ENCODE measurements around the gene TGM2. TPM values are rescaled to one million over a fixed set of nuclear protein-coding genes. Genes with fewer than 3 reads are reported as not detected.

The TGM2 gene
- polyA plus RNA-seq, 4 donors = 35.8 to 38.1 (median 36.4) TPM

DNA sequence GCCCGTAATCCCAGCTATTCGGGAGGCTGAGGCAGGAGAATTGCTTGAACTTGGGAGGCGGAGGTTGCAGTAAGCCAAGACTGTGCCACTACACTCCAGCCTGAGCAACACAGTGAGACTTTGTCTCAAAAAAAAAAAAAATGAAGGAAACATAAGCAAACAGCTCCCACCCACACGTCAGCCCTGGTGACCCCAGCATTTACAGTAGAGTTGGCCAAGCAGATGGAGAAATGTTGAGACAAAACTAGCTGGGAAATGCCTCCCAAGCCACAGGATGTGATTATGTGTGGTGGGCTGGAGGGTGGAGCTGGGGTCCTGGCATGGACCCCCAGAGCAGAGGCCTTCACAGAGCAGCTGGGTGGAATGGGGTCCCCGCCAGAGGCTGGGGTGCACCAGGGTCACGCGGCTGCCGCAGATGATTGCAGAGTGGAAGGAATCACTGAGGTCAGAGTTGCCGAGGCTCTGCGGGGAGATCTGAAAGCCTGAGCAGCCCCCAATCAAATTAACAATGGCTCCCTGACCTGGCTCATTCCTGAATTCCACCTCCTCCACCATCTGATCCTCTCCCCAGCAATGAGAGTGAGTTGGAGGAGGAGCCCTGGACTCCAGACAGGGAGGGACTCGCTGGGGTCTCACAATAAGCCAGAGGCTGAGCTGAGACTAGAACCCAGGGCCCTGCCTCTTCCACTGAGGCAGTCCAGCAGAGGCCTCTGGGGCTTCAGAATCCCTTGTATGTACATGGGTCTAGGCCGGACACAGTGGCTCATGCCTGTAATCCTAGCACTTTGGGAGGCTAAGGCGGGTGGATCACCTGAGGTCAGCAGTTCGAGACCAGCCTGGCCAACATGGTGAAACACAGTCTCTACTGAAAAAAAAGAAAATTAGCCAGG, 34.7 kb upstream of the TGM2 start:
- no peak for DNase-seq (ENCODE audit: low read depth in 4 of 4, low spot score in 2 of 4)

DNA sequence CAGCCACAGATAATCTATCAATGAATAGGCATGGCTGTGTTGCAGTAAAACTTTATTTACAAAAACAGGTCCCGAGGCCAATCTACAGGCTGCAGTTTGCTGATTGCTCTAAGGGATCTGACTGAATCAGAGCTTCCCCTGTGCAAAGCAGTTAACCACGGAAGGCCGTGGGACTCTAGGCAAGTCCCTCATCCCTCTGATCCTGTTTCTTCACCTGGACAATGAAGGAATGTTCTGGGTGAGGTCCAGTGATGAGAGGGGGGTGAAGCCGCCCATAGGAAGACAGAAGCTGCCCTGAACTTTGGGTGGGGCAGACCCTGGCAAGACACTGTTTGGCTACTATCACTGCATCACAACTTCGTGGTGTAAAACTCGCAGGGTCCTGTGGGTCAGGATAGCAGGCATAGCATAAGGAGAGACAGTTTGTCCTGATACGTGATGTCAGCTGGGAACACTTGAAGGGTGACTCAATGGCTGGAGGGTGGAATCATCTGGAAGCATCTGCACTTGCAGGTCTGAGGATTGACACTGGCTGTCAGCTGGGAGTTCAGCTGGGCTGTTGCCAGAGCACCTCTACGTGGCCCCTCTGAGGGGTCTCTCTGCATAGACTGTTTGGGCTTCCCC, 33.3 kb upstream of the TGM2 start:
- DNase-seq (ENCODE audit: low read depth in 4 of 4, low spot score in 2 of 4) = no peak

DNA sequence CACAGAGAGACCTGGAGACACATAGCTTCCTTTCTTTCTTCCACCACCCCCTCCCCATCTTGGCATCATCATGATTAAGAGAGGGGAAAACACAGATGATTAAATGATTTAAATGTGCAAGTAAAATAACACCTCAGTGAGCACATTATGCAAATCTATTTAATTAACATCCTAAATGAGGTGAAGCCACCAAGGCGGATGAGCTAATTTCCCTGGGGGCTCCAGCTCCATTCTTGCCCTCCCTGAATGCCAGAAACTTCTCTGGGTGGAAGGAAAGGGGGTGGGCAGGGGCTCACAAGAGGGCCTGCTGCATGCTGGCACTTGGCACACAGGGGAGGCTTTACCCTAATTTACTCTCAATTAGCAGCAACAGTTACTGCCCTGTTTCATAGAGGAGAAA, 32.5 kb upstream of the TGM2 start:
- no peak for DNase-seq (ENCODE audit: low read depth in 4 of 4, low spot score in 2 of 4)

DNA sequence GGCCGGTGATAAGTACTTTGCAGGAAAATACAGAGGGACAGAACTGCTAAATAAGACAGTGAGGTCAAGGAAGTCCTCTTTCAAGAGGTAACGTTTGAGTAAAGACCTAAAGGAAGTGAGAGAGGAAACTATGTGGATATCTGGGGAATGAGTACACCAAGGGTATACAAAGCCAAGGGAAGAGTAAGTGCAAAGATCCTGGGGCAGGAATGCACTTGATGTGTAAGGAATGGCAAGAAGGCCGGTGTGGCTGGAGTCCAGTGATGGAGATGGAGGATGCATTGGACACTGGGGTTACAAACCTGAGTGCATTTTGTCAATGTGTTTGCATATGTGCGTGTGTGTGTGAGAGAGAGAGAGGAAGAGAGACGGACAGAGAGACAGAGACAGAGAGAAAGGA, 32.1 kb upstream of the TGM2 start:
- DNase-seq (ENCODE audit: low read depth in 4 of 4, low spot score in 2 of 4) = no peak

DNA sequence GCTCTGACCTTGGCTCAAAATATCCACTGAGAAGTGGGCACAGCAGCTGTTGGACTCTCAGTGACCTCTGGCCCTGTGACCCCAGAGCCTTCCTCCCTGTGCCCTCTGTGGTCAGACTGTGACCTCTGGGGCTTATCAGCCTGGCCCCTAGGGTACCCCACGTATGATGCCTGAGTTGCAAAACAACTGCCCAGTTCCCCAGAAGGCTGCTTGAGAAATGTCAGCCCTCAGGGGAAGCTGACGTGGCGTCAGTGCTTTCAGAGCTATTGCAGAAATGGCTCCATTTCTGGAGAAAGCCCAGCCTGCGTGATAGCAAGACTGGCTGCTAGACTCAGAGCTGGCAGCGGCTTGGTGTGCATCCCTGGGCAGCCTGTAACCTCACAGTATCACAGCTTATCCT, 31.5 kb upstream of the TGM2 start:
- no peak for DNase-seq (ENCODE audit: low read depth in 4 of 4, low spot score in 2 of 4)

DNA sequence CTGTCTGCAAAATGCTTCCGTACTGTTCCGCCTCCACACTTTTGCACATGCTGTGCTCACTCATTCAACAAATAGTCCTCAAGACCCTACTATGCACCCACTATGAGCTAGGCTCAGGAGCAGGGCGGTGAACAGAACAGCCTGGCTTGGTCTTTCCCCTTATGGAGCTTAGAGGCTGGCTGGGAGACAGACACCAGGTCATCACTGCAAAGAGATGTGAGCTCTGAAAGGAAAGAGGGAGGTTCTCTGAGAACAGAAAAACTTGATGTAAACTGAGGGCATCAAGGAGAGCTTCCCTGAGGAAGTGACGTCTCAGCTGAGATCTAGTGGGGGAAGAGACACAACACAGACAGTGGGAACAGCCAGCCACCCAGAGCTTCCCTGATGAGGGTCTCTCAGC, 31.0 kb upstream of the TGM2 start:
- no peak for DNase-seq (ENCODE audit: low read depth in 4 of 4, low spot score in 2 of 4)

DNA sequence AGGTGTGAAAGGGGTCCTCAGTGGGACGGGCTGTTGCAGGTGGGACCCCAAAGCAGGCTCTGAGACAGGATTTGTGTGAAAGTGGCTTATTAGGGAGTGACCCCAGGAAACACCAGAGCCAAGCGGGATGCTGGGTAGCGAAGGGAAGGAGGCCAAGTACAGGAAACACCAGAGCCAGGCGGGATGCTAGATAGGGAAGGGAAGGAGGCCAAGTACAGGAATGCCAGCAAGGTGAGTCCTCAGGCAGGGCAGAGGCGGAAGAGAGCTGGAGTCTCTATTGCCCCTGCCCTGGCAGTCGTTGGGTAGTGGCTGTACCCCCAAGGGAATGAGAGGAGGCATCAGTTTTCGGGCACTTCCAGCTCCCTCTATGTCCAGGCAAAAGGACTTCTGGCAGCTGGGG, 30.5 kb upstream of the TGM2 start:
- DNase-seq (ENCODE audit: low read depth in 4 of 4, low spot score in 2 of 4) = no peak

DNA sequence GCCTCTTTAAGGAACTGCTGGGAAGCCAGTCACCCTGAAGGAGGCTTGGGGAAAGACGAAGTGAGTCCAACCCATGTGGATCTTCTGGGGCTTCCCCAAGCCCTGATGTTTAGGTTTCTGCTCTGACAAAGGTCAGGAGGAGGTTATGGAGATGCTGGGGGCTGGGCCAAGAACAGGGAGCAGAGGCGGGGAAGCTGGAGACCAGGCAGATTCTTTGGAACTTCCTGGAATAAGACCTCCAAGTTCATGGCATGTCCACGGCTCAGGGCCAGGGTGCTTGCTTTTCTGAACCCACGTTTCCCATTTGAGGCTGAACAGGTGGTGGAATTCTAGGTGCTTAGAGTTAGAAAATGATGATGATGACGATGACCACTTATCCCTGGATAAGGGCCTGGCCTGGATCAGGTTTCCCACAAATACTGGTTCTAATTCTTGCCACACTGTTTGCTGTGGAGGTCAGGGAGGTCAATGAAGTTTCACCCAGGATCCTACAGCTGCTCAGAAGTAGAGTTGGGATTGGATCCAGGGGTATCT, 30.0 kb upstream of the TGM2 start:
- DNase-seq (ENCODE audit: low read depth in 4 of 4, low spot score in 2 of 4) = no peak

DNA sequence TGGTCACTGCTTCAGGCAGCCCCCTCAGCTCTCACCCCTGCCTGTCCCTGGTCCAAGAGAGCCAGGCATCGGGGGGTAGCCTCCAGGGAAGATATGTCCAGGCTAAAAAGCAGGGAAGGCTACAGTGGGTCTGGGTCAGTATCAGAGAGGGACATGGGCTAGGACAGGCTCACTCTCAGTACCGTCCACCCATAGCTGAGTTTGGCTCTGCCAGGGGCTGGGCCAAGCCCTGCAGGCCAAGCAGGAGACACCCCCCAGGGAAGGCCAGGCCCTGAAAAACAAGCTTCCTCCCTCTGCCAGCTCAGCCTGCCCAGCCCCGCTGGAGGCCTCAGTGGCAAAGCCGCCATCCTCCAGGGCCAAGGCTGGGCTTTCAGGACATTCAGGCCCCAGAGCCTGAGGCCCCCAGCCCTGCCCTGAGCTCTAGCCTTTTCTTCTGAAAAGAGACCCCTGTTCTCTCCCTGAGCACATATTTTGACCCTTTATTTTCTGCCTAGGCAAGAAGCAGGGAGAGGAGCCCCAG, 28.6 kb upstream of the TGM2 start:
- no peak for DNase-seq (ENCODE audit: low read depth in 4 of 4, low spot score in 2 of 4)

DNA sequence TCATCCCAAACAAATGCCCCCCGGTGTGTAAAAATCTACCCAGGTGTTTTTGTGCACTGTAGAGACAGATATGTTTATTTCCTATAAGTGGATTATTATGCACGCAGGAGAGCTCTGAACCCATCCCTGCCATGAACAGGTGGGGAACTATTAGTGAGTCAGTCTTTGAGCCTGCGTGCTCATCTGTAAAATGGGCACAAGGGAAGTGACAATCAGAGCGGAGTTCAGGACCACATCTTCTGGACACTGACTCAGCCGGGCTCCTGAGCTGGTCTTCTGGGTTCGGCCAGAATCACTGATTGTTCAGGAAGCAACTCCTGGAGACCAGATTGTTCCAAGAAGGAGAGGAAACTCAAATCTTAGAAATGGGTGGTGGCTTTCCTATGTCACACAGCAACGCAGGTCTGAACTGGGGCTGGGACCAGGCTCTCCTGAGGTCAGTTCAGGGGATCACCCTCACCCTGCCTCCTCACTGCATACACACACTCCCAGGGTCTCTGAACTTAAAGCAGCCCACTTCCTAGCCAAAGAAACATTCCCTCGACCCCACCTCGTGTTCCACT, 27.3 kb upstream of the TGM2 start:
- no peak for DNase-seq (ENCODE audit: low read depth in 4 of 4, low spot score in 2 of 4)

DNA sequence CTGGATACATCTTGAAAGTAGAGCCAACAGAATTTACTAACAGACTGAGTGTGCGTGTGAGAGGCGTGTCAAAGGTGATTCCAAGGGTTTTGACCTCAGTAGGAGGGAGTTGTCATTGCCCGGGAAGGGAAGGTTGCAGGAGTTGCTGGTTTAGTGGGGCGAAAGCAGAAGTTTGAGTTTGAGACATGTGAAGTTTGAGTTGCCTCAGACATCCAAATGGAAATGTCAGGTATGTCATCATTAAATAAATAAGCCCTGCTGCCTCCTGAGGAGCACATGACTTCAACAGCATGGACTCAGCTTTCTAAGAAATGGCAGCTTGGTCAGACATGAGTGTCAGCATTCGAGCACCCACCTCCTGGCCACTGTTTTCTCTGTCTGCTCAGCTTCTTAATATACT, 26.6 kb upstream of the TGM2 start:
- DNase-seq (ENCODE audit: low read depth in 4 of 4, low spot score in 2 of 4) = no peak

DNA sequence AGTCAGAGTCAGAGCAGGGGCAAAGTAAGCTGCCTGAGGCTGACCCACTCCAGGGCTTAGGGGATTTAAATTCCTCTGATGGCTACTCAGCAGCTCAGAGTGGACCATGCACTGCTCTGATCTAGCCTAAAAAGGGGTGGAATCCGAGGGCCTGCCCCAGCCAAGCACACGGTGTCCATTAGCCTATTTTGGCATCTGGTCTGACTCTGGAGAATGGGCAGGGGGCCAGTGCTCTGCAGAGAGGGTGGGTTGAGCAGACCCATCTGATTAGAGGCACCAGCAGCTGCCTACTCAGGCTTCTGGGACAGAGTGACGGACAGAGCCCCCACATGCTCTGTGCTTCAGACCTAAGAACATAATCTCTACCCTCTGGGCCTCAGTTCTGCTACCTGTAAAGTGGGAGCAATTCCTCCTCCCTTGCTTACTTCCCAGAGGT, 25.9 kb upstream of the TGM2 start:
- no peak for DNase-seq (ENCODE audit: low read depth in 4 of 4, low spot score in 2 of 4)

DNA sequence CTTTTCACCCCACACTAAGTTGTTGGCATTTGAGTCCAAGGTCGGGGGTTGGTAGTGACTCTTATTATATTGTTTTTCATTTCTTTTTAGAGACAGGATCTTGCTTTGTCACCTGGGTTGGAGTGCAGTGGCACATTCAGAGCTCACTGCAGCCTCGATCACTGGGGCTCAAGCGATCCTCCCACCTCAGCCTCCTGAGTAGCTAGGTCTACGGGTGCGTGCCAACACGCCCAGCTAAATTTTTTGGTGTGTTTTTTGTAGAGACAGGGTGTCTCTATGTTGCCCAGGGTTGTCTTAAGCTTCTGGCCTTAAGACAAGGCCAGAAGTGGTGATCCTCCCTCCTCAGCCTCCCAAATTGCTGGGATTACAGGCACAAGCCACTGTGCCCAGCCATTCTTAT, 25.1 kb upstream of the TGM2 start:
- no peak for DNase-seq (ENCODE audit: low read depth in 4 of 4, low spot score in 2 of 4)

DNA sequence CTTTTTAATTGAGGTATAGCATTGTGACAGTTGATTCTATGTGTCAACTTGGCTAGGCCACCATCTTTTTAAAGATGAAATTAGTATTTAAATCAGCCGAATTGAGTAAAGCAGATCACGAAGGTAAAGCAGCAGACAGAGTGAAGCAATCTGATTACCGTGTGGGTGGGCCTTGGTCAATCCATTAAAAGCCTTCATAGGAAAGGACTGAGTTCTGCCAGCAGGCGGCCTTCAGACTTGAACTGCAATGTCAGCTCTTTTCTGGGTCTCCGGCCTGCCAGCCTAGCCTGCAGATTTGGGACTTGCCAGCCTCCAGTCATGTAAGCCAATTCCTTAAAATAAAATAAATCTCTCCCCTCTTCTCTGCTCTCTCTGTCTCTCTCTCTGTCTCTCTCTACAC, 22.4 kb upstream of the TGM2 start:
- no peak for DNase-seq (ENCODE audit: low read depth in 4 of 4, low spot score in 2 of 4)

DNA sequence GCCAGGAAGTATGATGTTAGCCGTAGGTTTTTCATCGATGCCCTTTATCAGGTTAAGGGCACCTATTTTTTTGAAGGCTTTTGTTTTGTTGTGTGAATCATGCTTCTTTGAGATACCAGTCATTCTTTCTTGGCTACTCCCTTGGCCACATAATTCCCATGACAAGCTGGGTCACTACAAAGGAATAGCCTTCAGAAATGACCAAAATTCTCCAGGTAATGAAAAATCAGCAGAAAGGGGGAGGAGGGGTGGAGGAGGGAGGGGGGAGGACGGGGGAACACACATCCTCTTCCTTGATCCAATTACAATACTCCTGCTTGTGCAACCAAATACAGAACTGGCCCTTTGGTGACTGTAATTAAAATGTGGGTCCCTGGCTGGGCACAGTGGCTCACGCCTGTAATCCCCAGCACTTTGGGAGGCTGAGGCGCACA, 21.7 kb upstream of the TGM2 start:
- DNase-seq (ENCODE audit: low read depth in 4 of 4, low spot score in 2 of 4) = no peak

DNA sequence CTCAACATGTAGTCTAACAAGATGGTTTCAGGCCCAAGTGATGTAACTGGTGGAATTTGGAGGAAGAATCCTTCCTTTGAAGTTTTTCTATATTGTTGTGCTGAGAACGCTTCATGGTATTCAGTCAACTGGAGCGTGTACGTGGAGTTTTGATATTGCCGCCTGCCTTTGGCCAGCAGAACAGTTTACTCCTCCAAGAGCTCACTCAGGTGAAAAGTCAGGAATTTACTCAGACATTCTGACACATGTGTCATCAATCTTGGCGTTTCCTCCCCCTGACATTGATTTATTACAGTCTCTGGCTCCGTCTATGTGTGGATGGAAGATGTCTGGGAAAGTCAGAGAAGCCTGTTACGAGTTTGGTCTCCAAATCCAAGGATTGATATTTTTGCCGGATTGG, 19.0 kb upstream of the TGM2 start:
- peak; percentile 52 to 75 (median 67) for DNase-seq (ENCODE audit: low read depth in 4 of 4, low spot score in 2 of 4)

DNA sequence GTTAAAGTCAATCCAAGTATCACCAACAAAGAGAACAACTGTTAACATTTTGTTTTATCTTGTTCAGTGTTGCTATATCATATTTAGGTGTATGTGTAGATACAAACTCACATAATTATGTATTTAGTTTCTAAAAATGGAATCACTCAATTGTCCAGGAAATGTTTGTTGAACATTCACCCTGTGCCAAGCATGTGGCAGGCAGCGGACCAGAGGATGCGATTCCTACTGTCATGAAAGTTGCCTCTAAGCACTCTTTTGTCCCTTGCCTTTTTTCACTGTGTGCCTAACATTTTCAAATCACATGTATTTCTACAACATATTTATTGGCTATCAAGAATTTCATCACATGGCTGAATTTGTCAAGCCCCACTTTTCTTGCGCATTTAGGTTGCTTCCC, 16.9 kb upstream of the TGM2 start:
- DNase-seq (ENCODE audit: low read depth in 4 of 4, low spot score in 2 of 4) = no peak

DNA sequence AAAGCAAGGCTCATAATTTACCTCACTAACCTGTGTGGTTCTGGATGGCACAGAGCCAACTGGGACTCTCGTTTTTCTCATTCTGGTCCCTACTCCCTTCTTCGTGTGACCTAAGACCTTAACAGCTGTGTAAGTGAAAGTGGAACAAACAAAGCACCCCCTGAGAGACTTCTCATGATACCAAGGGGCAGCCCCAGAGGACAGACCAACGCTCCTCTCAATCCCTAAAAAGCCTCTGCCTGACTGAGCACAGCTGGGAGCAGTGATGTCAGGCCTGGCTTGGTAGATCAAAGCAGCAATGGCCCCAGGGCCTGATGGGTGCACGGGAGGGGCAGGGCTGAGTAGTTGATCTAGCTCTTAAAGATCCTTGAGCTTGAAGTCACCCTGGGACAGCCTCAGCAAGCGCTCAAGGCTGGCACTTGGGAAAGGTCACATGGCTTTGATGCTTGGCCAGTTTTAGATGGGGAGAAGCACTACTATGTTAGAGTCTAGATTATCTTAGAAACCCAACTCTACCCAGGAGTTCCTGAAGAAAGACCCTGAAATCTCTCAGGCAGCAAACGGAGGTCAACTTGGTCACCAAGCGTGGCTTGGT, 16.2 kb upstream of the TGM2 start:
- DNase-seq (ENCODE audit: low read depth in 4 of 4, low spot score in 2 of 4) = no peak

DNA sequence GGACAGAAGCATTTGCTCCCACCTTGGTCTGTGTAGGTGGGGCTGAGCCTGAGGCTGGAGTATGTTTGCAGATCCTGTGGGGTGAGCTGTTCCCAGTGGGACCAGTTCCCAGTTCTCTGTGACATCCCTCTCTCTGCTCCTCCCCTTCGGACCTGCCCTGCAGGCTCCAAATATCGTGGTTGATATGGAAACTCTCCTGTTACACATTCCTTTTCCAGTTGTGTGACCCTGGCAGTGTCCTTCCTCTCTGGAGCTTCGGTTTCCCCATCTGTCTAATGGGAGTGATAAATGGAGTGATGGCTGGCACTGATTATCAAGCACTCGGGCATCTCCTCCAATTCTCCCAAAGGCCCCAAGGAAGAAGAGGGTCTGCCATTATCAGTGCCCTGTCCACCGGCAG, 15.7 kb upstream of the TGM2 start:
- no peak for DNase-seq (ENCODE audit: low read depth in 4 of 4, low spot score in 2 of 4)

DNA sequence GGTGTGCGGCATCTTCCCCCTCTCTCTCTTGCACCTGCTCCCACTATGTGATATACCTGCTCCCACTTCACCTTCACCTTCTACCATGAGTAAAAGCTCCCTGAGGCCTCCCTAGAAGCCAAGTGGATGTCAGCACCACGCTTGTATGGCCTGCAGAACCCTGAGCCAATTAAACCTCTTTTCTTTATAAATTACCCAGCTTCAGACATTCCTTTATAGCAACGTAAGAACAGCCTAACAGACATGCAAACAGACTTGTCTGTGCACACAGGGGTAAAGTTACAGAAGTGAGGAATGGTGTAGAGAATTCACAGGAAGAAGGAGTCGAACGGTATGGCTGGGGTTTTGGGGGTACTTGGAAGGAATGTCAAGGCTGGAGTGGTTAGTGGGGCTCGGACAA, 14.8 kb upstream of the TGM2 start:
- no peak for DNase-seq (ENCODE audit: low read depth in 4 of 4, low spot score in 2 of 4)

DNA sequence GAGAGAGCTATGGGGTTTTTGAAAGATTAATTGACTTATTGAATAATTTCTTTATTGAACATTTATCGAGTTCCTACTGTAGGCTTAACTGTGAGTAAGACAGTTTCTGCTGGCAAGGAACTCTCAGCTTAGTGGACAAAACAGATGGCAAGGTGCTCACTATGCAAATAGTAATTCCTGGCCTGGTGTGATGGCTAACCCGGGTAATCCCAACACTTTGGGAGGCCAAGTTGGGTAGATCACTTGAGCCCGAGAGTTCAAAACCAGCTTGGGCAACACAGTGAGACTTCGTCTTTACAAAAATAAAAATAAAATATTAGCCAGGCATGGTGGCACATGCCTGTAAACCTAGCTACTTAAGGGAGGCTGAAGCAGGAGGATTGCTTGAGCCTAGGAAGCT, 13.5 kb upstream of the TGM2 start:
- DNase-seq (ENCODE audit: low read depth in 4 of 4, low spot score in 2 of 4) = no peak

Data from left renal cortex interstitium (tissue), 4 donors.